Right lobe of liver (tissue), 6 donors: ENCODE measurements around the gene RBFA. TPM values are rescaled to one million over a fixed set of nuclear protein-coding genes. Genes with fewer than 3 reads are reported as not detected.
A peak's percentile ranks its signal among the peaks of the same experiment; 100 is the strongest.

Experiments used
- ATAC-seq, 4 donors: fragments of 200-7000 bp; cut with Tn5 transposase; one replicate each; pipeline ENCODE4 v1.9.1; 2020; ENCODE audit warnings: mild to moderate bottlenecking in 4 of 4, moderate library complexity in 4 of 4
- DNase-seq, 3 donors: peaks; one replicate each; pipeline ENCODE4 v3.0.0-alpha.2; 2020
- H3K27ac ChIP-seq, 3 donors: fragments of 200-600 bp; one replicate each; pipeline ENCODE4 v1.8.0; 2022
- H3K27me3 ChIP-seq, 2 donors: fragments of 200-600 bp; one replicate each; pipeline ENCODE4 v1.8.0; 2022
- H3K36me3 ChIP-seq, 4 donors: fragments of 200-600 bp; sonication (generic) in 1 of 4; one replicate each; pipeline versions ENCODE4 v1.5.1 to v1.8.0; 2017 to 2022; ENCODE audit warnings: control low read depth in 1 of 4
- H3K4me1 ChIP-seq, 4 donors: fragments of 200-600 bp; sonication (generic) in 1 of 4; one replicate each; pipeline versions ENCODE4 v1.5.1 to v1.8.0; 2017 to 2022; ENCODE audit warnings: control low read depth in 1 of 4
- H3K4me3 ChIP-seq, 3 donors: fragments of 200-600 bp; one replicate each; pipeline ENCODE4 v1.8.0; 2022
- H3K9me3 ChIP-seq, 4 donors: fragments of 200-600 bp; sonication (generic) in 1 of 4; one replicate each; pipeline versions ENCODE4 v1.5.1 to v1.8.0; 2017 to 2022; ENCODE audit warnings: control low read depth in 1 of 4
- POLR2A ChIP-seq: fragments of 450-650 bp; IDR thresholded peaks from one replicate; pipeline ENCODE4 v1.6.1; 2017; ENCODE audit warnings: antibody characterized with exemption, mild to moderate bottlenecking
- WGBS: methylation state at CpG from one replicate; pipeline ENCODE4 v1.1.6; 2018; ENCODE audit warnings: low coverage, low lambda C conversion rate; ENCODE audit not compliant: insufficient coverage; ENCODE audit errors: missing lambda C conversion rate; 5-methylcytosine and 5-hydroxymethylcytosine counted together
- intact Hi-C, 2 donors: fragments of 100-400 bp; cut with DNase I; formaldehyde crosslinking; loops; one replicate each; pipeline versions ENCODE4 v1.11.2 to v1.14.1; 2022
- total RNA-seq, 6 experiments: library from RNA; depleted of rRNA in 2 of 6; stranded (reverse); fragments of >200 nt in 2 of 6; fragmentation: NEBNext Ultra II Directional in 3 of 6; extraction: Animal tissue kit (Norgen Biotek cat#: 25700) in 3 of 6; gene quantifications; one replicate each; pipeline versions ENCODE4 v1.1.0 to v1.2.4, GENCODE V29; 2016 to 2023
- TF ChIP-seq, protein P1 (sequence below), 4 donors: fragments of 200-600 bp in 3 of 4; fragments of 450-650 bp in 1 of 4; IDR thresholded peaks; one replicate each; pipeline versions ENCODE4 v1.5.1 to v1.8.0; 2016 to 2022; ENCODE audit warnings: antibody characterized with exemption in 4 of 4, mild to moderate bottlenecking in 2 of 4
- donor health status: DM: no; HTN: yes; CAD: no.
- donor health status: DM: no; HTN: no; CAD: no.
- donor health status: DM: no; HTN: no; CAD: no.
- donor health status: DM: no; HTN: yes; CAD: no.
- donor health status: DM: no; HTN: yes; CAD: no.

The RBFA gene
- total RNA-seq, 6 experiments from 2014 or later: 12.3 to 36.6 (median 18.8) TPM

DNA sequence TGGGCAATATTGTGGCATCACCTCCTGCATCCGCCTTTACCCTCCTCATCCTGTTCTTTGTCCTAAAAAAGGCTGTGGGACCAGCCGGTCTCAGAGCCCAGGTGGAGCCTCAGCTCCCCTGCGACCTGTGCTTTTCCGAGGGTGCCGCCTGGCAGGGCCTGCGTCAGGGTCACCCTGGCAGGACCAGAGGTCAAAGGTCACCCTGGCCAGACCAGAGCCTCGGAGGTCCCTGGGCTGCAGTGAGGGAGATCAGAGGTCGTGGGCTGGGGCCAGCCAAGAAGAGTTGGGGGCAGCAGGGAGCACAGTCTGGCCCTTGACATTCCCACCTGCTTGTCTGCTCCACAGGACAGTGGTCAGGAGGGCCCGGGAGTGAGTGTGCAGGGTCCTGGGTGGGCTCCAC lies 31.5 kb downstream of the RBFA start:
- Histone ChIP-seq H3K36me3 (no peaks in the 10 kb centered on the region), H3K27me3 (no peaks in the 10 kb centered on the region), H3K9me3 (no peaks in the 10 kb centered on the region), H3K4me3 (no peak overlapping the region), H3K4me1 (no peaks in the 10 kb centered on the region), H3K27ac (no peak overlapping the region)
- WGBS: 60% methylated on average over 1 of the region's 9 CpGs
- intact Hi-C loops: no loop called here
- TF ChIP-seq POLR2A: no peak
- TF ChIP-seq, protein P1, sequence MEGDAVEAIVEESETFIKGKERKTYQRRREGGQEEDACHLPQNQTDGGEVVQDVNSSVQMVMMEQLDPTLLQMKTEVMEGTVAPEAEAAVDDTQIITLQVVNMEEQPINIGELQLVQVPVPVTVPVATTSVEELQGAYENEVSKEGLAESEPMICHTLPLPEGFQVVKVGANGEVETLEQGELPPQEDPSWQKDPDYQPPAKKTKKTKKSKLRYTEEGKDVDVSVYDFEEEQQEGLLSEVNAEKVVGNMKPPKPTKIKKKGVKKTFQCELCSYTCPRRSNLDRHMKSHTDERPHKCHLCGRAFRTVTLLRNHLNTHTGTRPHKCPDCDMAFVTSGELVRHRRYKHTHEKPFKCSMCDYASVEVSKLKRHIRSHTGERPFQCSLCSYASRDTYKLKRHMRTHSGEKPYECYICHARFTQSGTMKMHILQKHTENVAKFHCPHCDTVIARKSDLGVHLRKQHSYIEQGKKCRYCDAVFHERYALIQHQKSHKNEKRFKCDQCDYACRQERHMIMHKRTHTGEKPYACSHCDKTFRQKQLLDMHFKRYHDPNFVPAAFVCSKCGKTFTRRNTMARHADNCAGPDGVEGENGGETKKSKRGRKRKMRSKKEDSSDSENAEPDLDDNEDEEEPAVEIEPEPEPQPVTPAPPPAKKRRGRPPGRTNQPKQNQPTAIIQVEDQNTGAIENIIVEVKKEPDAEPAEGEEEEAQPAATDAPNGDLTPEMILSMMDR (IDR thresholded peaks at IDR 0.05): no peak
- ATAC-seq (peak in 1 of 4 donors; percentile 35), DNase-seq (no peak)

GRCh38 chr18:80067321-80067720 lies 33.1 kb downstream of the RBFA start:
- no peaks in the 10 kb centered on the region for H3K9me3 ChIP-seq
- no peaks in the 10 kb centered on the region for H3K27me3 ChIP-seq
- DNase-seq (no peak), ATAC-seq (no peak)
- no peak overlapping the region for H3K27ac ChIP-seq
- H3K4me1 ChIP-seq: no peaks in the 10 kb centered on the region
- whole genome bisulfite sequencing: 75% methylated on average over 8 of the region's 8 CpGs
- no peaks in the 10 kb centered on the region for H3K36me3 ChIP-seq
- no peak for TF ChIP-seq POLR2A
- TF ChIP-seq, protein P1 (IDR thresholded peaks at IDR 0.05): no peak
- intact Hi-C loops: no loop called here
- no peak overlapping the region for H3K4me3 ChIP-seq

- 84% methylated on average over 8 of the region's 10 CpGs for WGBS
- DNase-seq: no peak
- no peaks in the 10 kb centered on the region for H3K4me1 ChIP-seq
- intact Hi-C loops: no loop called here
- ATAC-seq: no peak
- H3K27me3 ChIP-seq: no peaks in the 10 kb centered on the region
- H3K9me3 ChIP-seq: no peaks in the 10 kb centered on the region
- no peak for TF ChIP-seq POLR2A
- TF ChIP-seq, protein P1 (IDR thresholded peaks at IDR 0.05): no peak
- H3K27ac ChIP-seq: no peak overlapping the region
- no peaks in the 10 kb centered on the region for H3K36me3 ChIP-seq
- H3K4me3 ChIP-seq: no peak overlapping the region
These were observed 33.7 kb downstream of the RBFA start for GRCh38 chr18:80067897-80068296.

GRCh38 chr18:80068571-80069272 lies 34.5 kb downstream of the RBFA start:
- WGBS: 61% methylated on average over 9 of the region's 10 CpGs
- Histone ChIP-seq H3K4me1 (no peaks in the 10 kb centered on the region), H3K36me3 (no peaks in the 10 kb centered on the region), H3K27me3 (no peaks in the 10 kb centered on the region), H3K27ac (no peak overlapping the region), H3K4me3 (no peak overlapping the region), H3K9me3 (no peaks in the 10 kb centered on the region)
- ATAC-seq: no peak
- TF ChIP-seq, protein P1 (IDR thresholded peaks at IDR 0.05): no peak
- TF ChIP-seq POLR2A: no peak
- intact Hi-C loops: no loop called here
- no peak for DNase-seq
